ENCODE results near the gene MAGI1.

Gene MAGI1

GRCh38 chr3:65326574-65326973 is 712.1 kb downstream of the MAGI1 start:
- DNase-seq (ENCODE audit: extremely low spot score): no peak
- ChIA-PET POLR2A (no interaction called here), CTCF (no interaction called here)
- no peak for TF ChIP-seq NFRKB (IDR thresholded peaks at IDR 0.05)
- TF ChIP-seq HDGF (IDR thresholded peaks at IDR 0.05; ENCODE audit: borderline replicate concordance): no peak
- no peak for TF ChIP-seq FOXA1 (IDR thresholded peaks at IDR 0.05)
- no peak for TF ChIP-seq CTBP1 (IDR thresholded peaks at IDR 0.05; ENCODE audit: borderline replicate concordance)
- TF ChIP-seq ARNT (IDR thresholded peaks at IDR 0.05): no peak
- no peak for TF ChIP-seq ZNF384 (IDR thresholded peaks at IDR 0.05)
- no peak for TF ChIP-seq SP1 (IDR thresholded peaks at IDR 0.05)
- no peak for TF ChIP-seq LEF1 (IDR thresholded peaks at IDR 0.05; ENCODE audit: borderline replicate concordance)
- TF ChIP-seq FOXM1 (IDR thresholded peaks at IDR 0.05; ENCODE audit: borderline replicate concordance): no peak
- TF ChIP-seq L3MBTL2 (conservative IDR thresholded peaks at IDR 0.05): no peak
- no peak for TF ChIP-seq PKNOX1 (IDR thresholded peaks at IDR 0.05)
- no peak for TF ChIP-seq BHLHE40 (IDR thresholded peaks at IDR 0.05; ENCODE audit: borderline replicate concordance)
- TF ChIP-seq SUZ12 (IDR thresholded peaks at IDR 0.05): no peak
- no peak for TF ChIP-seq ELF4 (IDR thresholded peaks at IDR 0.05)
- TF ChIP-seq FOXK2 (IDR thresholded peaks at IDR 0.05): no peak
- no peak for TF ChIP-seq TARDBP (IDR thresholded peaks at IDR 0.05)

GRCh38 chr3:65322910-65323309 is 715.8 kb downstream of the MAGI1 start:
- POLR2A ChIA-PET: no interaction called here
- CTCF ChIA-PET: interaction anchor here (1.6 kb wide), 1 partner anchor 19 kb away, joined by 3 read pairs; no protein-coding TSS in a partner anchor
- DNase-seq (ENCODE audit: extremely low spot score): no peak
- TF ChIP-seq CTBP1 (IDR thresholded peaks at IDR 0.05; ENCODE audit: borderline replicate concordance): no peak
- TF ChIP-seq FOXM1 (IDR thresholded peaks at IDR 0.05; ENCODE audit: borderline replicate concordance): no peak
- no peak for TF ChIP-seq ELF4 (IDR thresholded peaks at IDR 0.05)
- TF ChIP-seq LEF1 (IDR thresholded peaks at IDR 0.05; ENCODE audit: borderline replicate concordance): no peak
- no peak for TF ChIP-seq SP1 (IDR thresholded peaks at IDR 0.05)
- no peak for TF ChIP-seq NFRKB (IDR thresholded peaks at IDR 0.05)
- no peak for TF ChIP-seq FOXK2 (IDR thresholded peaks at IDR 0.05)
- no peak for TF ChIP-seq PKNOX1 (IDR thresholded peaks at IDR 0.05)
- no peak for TF ChIP-seq ZNF384 (IDR thresholded peaks at IDR 0.05)
- TF ChIP-seq BHLHE40 (IDR thresholded peaks at IDR 0.05; ENCODE audit: borderline replicate concordance): no peak
- TF ChIP-seq FOXA1 (IDR thresholded peaks at IDR 0.05): no peak
- TF ChIP-seq SUZ12 (IDR thresholded peaks at IDR 0.05): no peak
- TF ChIP-seq TARDBP (IDR thresholded peaks at IDR 0.05): no peak
- no peak for TF ChIP-seq HDGF (IDR thresholded peaks at IDR 0.05; ENCODE audit: borderline replicate concordance)
- no peak for TF ChIP-seq ARNT (IDR thresholded peaks at IDR 0.05)
- no peak for TF ChIP-seq L3MBTL2 (conservative IDR thresholded peaks at IDR 0.05)

GRCh38 chr3:65318231-65318630 is 720.5 kb downstream of the MAGI1 start:
- CTCF ChIA-PET: no interaction called here
- TF ChIP-seq CTBP1 (IDR thresholded peaks at IDR 0.05; ENCODE audit: borderline replicate concordance): no peak
- TF ChIP-seq HDGF (IDR thresholded peaks at IDR 0.05; ENCODE audit: borderline replicate concordance): no peak
- no peak for TF ChIP-seq ZNF384 (IDR thresholded peaks at IDR 0.05)
- no peak for TF ChIP-seq ARNT (IDR thresholded peaks at IDR 0.05)
- no peak for TF ChIP-seq NFRKB (IDR thresholded peaks at IDR 0.05)
- TF ChIP-seq FOXA1 (IDR thresholded peaks at IDR 0.05): no peak
- no peak for TF ChIP-seq FOXM1 (IDR thresholded peaks at IDR 0.05; ENCODE audit: borderline replicate concordance)
- TF ChIP-seq ELF4 (IDR thresholded peaks at IDR 0.05): no peak
- TF ChIP-seq BHLHE40 (IDR thresholded peaks at IDR 0.05; ENCODE audit: borderline replicate concordance): no peak
- TF ChIP-seq LEF1 (IDR thresholded peaks at IDR 0.05; ENCODE audit: borderline replicate concordance): no peak
- no peak for TF ChIP-seq SUZ12 (IDR thresholded peaks at IDR 0.05)
- no peak for TF ChIP-seq FOXK2 (IDR thresholded peaks at IDR 0.05)
- TF ChIP-seq TARDBP (IDR thresholded peaks at IDR 0.05): no peak
- TF ChIP-seq PKNOX1 (IDR thresholded peaks at IDR 0.05): no peak
- TF ChIP-seq SP1 (IDR thresholded peaks at IDR 0.05): no peak
- TF ChIP-seq L3MBTL2 (conservative IDR thresholded peaks at IDR 0.05): no peak
- DNase-seq (ENCODE audit: extremely low spot score): no peak
- POLR2A ChIA-PET: no interaction called here

GRCh38 chr3:65314916-65315315 is 723.8 kb downstream of the MAGI1 start:
- no peak for DNase-seq (ENCODE audit: extremely low spot score)
- POLR2A ChIA-PET: no interaction called here

More at GRCh38 chr3:65314916-65315315, 723.8 kb downstream of the MAGI1 start:
- CTCF ChIA-PET: no interaction called here
- TF ChIP-seq TARDBP (IDR thresholded peaks at IDR 0.05) (no peak), LEF1 (IDR thresholded peaks at IDR 0.05; ENCODE audit: borderline replicate concordance) (no peak), FOXA1 (IDR thresholded peaks at IDR 0.05) (no peak), BHLHE40 (IDR thresholded peaks at IDR 0.05; ENCODE audit: borderline replicate concordance) (no peak), ELF4 (IDR thresholded peaks at IDR 0.05) (no peak), HDGF (IDR thresholded peaks at IDR 0.05; ENCODE audit: borderline replicate concordance) (no peak), SP1 (IDR thresholded peaks at IDR 0.05) (no peak), PKNOX1 (IDR thresholded peaks at IDR 0.05) (no peak), ZNF384 (IDR thresholded peaks at IDR 0.05) (no peak), ARNT (IDR thresholded peaks at IDR 0.05) (no peak), FOXK2 (IDR thresholded peaks at IDR 0.05) (no peak), L3MBTL2 (conservative IDR thresholded peaks at IDR 0.05) (no peak), SUZ12 (IDR thresholded peaks at IDR 0.05) (no peak), FOXM1 (IDR thresholded peaks at IDR 0.05; ENCODE audit: borderline replicate concordance) (no peak), CTBP1 (IDR thresholded peaks at IDR 0.05; ENCODE audit: borderline replicate concordance) (no peak)

All from HEK293T (cell line).